ENCODE measurements around the gene RASA4.
"Not testable (repeated sequence)": the region's sequence is repeated elsewhere in the genome, so short reads cannot be mapped to it uniquely, and the experiment has no call there.

RASA4 gene

GRCh38 chr7:102576363-102576762, 40.2 kb downstream of the RASA4 start:
- in situ Hi-C loops (cut with MboI; ENCODE audit: low pct_unique_long_range_greater_than_20kb, low sequenced_read_pairs, unreplicated experiment); DNase-seq (ENCODE audit: low spot score): not testable (repeated sequence)

GRCh38 chr7:102574607-102575006, 41.9 kb downstream of the RASA4 start:
- DNase-seq (ENCODE audit: low spot score); in situ Hi-C loops (cut with MboI; ENCODE audit: low pct_unique_long_range_greater_than_20kb, low sequenced_read_pairs, unreplicated experiment): not testable (repeated sequence)

- in situ Hi-C loops (cut with MboI; ENCODE audit: low pct_unique_long_range_greater_than_20kb, low sequenced_read_pairs, unreplicated experiment); DNase-seq (ENCODE audit: low spot score): not testable (repeated sequence)
- TF ChIP-seq CTCF (IDR thresholded peaks at IDR 0.05; ENCODE audit: extremely low read depth, insufficient read depth, missing control alignments): peak; percentile 57
Observed at GRCh38 chr7:102572261-102573239, 44.0 kb downstream of the RASA4 start, which contains the start of gene POLR2J3. Gene POLR2J3 (minus strand): TSS chr7:102572583. CDS start chr7:102572521, 62 bp downstream.

GRCh38 chr7:102568620-102569019, 47.9 kb downstream of the RASA4 start:
- DNase-seq (ENCODE audit: low spot score); in situ Hi-C loops (cut with MboI; ENCODE audit: low pct_unique_long_range_greater_than_20kb, low sequenced_read_pairs, unreplicated experiment): not testable (repeated sequence)

- in situ Hi-C loops (cut with MboI; ENCODE audit: low pct_unique_long_range_greater_than_20kb, low sequenced_read_pairs, unreplicated experiment); DNase-seq (ENCODE audit: low spot score): not testable (repeated sequence)
Observed at GRCh38 chr7:102550808-102551422, 65.6 kb downstream of the RASA4 start, which contains the start of gene SPDYE2. Gene SPDYE2 (plus strand): TSS chr7:102551226. CDS start chr7:102553256, 2,030 bp downstream.

GRCh38 chr7:102546353-102546752, 70.2 kb downstream of the RASA4 start:
- DNase-seq (ENCODE audit: low spot score); in situ Hi-C loops (cut with MboI; ENCODE audit: low pct_unique_long_range_greater_than_20kb, low sequenced_read_pairs, unreplicated experiment): not testable (repeated sequence)

- in situ Hi-C loops (cut with MboI; ENCODE audit: low pct_unique_long_range_greater_than_20kb, low sequenced_read_pairs, unreplicated experiment); DNase-seq (ENCODE audit: low spot score): not testable (repeated sequence)
Observed at GRCh38 chr7:102545288-102545687, 71.3 kb downstream of the RASA4 start.

GRCh38 chr7:102544372-102544771, 72.2 kb downstream of the RASA4 start:
- in situ Hi-C loops (cut with MboI; ENCODE audit: low pct_unique_long_range_greater_than_20kb, low sequenced_read_pairs, unreplicated experiment); DNase-seq (ENCODE audit: low spot score): not testable (repeated sequence)

GRCh38 chr7:102543596-102543995, 73.0 kb downstream of the RASA4 start, which contains the start of gene UPK3BL2:
Gene UPK3BL2 (minus strand): TSS chr7:102543696. CDS start chr7:102543636, 60 bp downstream.
- in situ Hi-C loops (cut with MboI; ENCODE audit: low pct_unique_long_range_greater_than_20kb, low sequenced_read_pairs, unreplicated experiment); DNase-seq (ENCODE audit: low spot score): not testable (repeated sequence)

GRCh38 chr7:102542771-102543170, 73.8 kb downstream of the RASA4 start:
- in situ Hi-C loops (cut with MboI; ENCODE audit: low pct_unique_long_range_greater_than_20kb, low sequenced_read_pairs, unreplicated experiment): not testable (repeated sequence)

GRCh38 chr7:102542083-102542482, 74.5 kb downstream of the RASA4 start:
- in situ Hi-C loops (cut with MboI; ENCODE audit: low pct_unique_long_range_greater_than_20kb, low sequenced_read_pairs, unreplicated experiment); DNase-seq (ENCODE audit: low spot score): not testable (repeated sequence)

More at GRCh38 chr7:102542771-102543170, 73.8 kb downstream of the RASA4 start:
- not testable (repeated sequence) for DNase-seq (ENCODE audit: low spot score)

- DNase-seq (ENCODE audit: low spot score); in situ Hi-C loops (cut with MboI; ENCODE audit: low pct_unique_long_range_greater_than_20kb, low sequenced_read_pairs, unreplicated experiment): not testable (repeated sequence)
Observed at GRCh38 chr7:102540604-102541003, 76.0 kb downstream of the RASA4 start.

- DNase-seq (ENCODE audit: low spot score); in situ Hi-C loops (cut with MboI; ENCODE audit: low pct_unique_long_range_greater_than_20kb, low sequenced_read_pairs, unreplicated experiment): not testable (repeated sequence)
Observed at GRCh38 chr7:102535062-102535615, 81.4 kb downstream of the RASA4 start.

- in situ Hi-C loops (cut with MboI; ENCODE audit: low pct_unique_long_range_greater_than_20kb, low sequenced_read_pairs, unreplicated experiment); DNase-seq (ENCODE audit: low spot score): not testable (repeated sequence)
Observed at GRCh38 chr7:102532127-102532526, 84.4 kb downstream of the RASA4 start.

- in situ Hi-C loops (cut with MboI; ENCODE audit: low pct_unique_long_range_greater_than_20kb, low sequenced_read_pairs, unreplicated experiment): not testable (repeated sequence)
Observed at GRCh38 chr7:102531583-102531982, 85.0 kb downstream of the RASA4 start.

More at GRCh38 chr7:102531583-102531982, 85.0 kb downstream of the RASA4 start:
- DNase-seq (ENCODE audit: low spot score): not testable (repeated sequence)
